GM12892 (cell line): ENCODE results near the gene CLDN5. TPM values are rescaled to one million over a fixed set of nuclear protein-coding genes. Genes with fewer than 3 reads are reported as not detected.

ENCODE experiments used
- DNase-seq: peaks from one replicate; pipeline ENCODE4 v3.0.0; 2011; ENCODE audit not compliant: insufficient read length
- FAIRE-seq: peaks from 2 replicates; lab custom pipeline; 2011; peaks lifted over from hg19 to GRCh38; lab: Jason Lieb, UNC
- POLR2A ChIP-seq: IDR thresholded peaks from 2 replicates; pipeline ENCODE4 v1.6.1; 2011; ENCODE audit warnings: low read depth, low read length, control low read depth
- POLR2AphosphoS5 ChIP-seq: IDR thresholded peaks from 2 replicates; pipeline ENCODE4 v1.6.1; 2011; ENCODE audit warnings: low read depth, low read length, control low read depth
- TAF1 ChIP-seq: IDR thresholded peaks from 2 replicates; pipeline ENCODE4 v1.6.1; 2011; ENCODE audit warnings: low read depth, mild to moderate bottlenecking, control low read depth, low read length, borderline replicate concordance
- polyA plus RNA-seq: library from polyadenylated mRNA; unstranded; fragments of >200 nt; gene quantifications from one replicate; pipeline ENCODE4 v1.2.1, GENCODE V29; 2012; ENCODE audit warnings: missing spikeins, inconsistent platforms; ENCODE audit not compliant: missing spikeins

The CLDN5 gene, protein sequence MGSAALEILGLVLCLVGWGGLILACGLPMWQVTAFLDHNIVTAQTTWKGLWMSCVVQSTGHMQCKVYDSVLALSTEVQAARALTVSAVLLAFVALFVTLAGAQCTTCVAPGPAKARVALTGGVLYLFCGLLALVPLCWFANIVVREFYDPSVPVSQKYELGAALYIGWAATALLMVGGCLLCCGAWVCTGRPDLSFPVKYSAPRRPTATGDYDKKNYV
- not detected for polyA plus RNA-seq

DNA sequence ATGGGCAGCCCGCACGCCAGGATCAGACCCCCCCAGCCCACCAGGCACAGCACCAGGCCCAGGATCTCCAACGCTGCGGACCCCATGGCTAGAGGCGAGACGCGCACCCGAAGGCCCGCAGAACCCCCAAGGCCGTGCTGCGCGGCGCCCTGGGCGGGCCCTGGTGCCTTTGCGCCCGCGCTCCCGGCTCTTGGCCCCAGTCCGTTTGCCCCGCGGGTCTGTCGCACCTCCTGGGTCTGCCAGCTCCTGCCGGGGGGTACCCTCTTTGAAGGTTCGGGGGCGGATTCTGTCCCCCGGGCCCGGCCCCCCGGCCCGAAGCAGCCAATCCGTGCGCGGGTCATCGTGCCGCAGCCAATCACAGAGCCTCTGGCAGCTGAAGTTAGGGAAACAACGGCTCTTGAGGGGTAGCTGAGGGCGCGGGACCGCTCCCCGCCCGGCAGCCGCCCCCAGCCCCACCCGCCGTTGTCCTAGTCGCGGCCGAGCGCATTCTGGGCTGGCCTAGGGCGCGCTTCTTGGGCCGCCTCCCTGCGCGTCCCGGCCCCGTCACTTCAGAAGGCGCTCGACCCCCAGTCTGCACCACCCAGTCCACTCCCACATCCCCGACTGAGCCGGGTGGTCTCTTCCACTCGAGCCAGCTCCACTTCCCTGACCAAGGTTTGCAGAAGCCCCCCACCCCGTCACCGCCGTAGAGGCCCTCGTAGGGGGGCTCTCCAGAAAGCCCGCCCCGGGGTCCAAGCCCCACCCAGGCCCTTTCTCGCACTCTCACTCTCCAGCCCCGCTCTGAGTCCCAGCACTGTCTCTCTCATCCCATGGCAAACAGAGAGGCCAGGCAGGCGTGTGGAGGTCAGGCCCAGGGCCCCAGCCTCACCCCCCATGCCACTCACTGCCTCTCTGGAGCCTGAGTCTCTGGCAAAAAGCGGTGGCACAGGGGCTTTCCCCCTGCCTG lies at the start of gene CLDN5:
CLDN5 (minus strand) TSS at position 241 of the 946 bp plus-strand sequence; CDS start at position 86, 155 bp downstream.
- TF ChIP-seq POLR2AphosphoS5 (no peak), TAF1 (no peak), POLR2A (no peak)
- FAIRE-seq (no peak), DNase-seq (no peak)

DNA sequence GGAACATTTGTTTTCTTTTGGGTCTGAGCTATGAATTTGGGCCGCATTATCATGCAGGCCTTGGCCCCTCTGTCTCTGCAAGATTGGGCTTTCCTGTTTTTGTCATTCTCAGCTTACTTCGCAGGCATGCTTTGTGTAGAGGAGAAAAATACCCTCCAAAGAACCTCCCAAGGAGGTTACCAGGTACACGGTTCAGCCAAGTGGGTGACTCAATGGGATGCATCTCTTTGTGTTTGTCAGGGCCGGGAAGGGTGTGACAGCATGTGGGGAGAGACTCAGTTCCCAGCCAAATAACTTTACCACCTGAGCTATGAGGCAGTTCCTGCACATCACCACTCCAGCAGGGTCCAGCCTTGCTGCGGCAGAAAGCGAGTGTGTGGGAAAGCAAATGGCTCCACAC lies 47.8 kb upstream of the CLDN5 start:
- DNase-seq (no peak), FAIRE-seq (no peak)
- TF ChIP-seq TAF1 (no peak), POLR2A (no peak), POLR2AphosphoS5 (no peak)

DNA sequence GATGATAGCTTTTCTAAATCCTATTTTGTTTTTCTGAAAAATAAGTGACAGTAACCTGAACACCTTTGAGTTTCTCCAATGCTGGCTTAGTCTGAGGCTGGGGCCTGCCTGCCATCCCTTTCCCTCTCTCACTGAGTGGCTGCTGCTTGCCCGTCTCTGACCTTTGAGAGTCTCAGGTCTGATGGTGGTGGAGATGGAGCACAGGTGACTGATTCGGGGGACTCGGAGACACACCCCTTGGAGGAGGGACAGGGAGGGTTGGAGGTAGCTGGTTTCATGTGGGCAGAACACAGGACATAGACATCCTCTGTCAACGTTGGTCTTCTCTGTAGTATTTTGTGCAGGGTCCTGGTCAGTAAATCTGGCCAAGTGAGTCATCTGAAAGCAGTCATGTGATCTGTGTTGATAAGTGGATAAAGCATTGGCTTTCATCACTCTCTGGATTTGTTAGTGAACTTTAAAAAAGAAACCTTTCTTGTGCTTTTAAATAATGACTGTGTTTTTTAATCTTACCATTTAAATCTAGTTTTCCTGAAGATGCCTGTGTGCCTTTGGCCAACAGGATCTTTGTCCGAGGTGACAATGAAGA lies 47.1 kb upstream of the CLDN5 start:
- TF ChIP-seq TAF1 (no peak), POLR2A (no peak), POLR2AphosphoS5 (no peak)
- DNase-seq (no peak), FAIRE-seq (no peak)

DNA sequence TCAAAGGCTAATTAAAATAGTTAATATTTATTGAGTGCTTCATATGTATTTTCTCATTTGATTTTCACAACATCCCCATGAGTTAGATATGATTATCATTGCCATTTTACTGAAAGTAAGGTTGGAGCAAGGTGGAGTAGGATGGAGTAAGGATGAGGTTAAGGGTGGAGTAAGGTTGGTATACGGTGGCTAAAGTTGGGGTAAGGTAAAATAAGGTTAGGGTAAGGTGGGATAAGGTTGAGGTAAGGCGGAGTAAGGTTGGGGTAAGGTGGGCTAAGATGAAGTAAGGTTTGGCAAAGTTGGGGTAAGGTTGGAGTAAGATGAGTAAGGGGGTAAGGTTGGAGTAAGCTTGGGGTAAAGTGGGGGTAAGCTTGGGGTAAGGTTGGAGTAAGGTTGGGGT lies 45.8 kb upstream of the CLDN5 start:
- DNase-seq (no peak), FAIRE-seq (no peak)
- no peak for TF ChIP-seq POLR2A
- no peak for TF ChIP-seq POLR2AphosphoS5
- no peak for TF ChIP-seq TAF1

DNA sequence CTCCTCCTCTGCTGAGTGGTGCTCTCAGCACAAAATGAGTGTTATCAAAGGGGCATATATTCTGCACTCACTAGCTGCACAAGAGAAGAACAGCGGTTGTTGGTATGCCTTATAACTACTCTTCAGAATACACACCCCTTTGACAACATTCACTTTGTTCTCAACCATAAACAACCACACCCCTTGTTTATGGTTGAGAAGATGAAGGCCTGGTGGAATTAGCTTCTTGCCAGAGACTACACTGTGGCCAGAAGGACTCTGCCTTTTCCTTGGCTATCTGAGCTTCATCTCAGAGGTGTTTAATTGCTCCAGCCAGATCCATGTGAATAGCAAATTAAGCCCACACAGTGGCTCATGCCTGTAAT lies 45.0 kb upstream of the CLDN5 start:
- FAIRE-seq, result no peak
- DNase-seq, result no peak
- TF ChIP-seq POLR2AphosphoS5, result no peak
- no peak for TF ChIP-seq TAF1
- no peak for TF ChIP-seq POLR2A

DNA sequence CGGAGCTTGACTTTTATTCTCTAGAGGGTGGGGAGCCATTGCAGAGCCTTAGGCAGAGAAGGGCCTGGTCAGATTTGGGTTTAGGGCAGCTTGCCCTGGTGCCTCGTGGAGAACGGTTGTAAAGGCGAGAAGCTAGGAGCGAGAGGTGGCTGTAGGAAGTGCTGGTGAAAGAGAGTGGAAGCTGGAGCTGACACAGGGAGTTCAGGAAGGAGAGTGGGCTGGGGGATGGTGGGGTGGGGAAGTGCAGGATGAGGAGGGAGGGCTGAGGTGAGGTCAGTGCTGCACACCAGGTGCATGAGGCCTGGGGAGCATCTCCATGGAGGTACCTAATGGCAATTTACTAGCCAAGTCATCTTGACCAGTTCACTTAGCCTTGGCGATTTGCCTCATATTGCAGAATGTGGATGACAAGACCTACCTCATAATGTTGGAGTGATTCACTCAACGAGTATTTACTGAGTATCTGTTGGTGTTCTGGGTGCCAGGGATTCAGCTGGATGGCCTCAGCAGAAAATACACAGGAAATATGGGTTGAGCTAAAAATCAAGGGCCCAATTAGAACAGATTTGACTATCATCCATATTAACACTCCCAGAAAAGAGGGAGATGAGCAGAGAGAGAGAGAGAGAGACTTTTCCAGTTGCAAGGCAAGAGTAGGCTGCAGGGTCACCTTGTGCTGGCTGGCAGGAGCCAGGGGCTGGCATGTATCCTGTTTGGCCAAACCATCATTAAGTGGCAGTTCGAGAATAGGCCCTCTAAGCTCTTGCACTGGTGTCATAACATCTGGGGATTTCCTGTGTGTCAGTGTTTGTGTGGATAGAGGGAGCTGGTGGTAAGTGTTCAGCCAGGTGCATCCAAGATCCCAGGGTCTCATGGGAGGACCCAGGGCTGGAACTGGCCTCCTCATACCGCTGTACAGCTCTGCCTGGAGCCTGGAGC lies 44.4 kb upstream of the CLDN5 start:
- FAIRE-seq (no peak), DNase-seq (no peak)
- TF ChIP-seq POLR2A (no peak), POLR2AphosphoS5 (no peak), TAF1 (no peak)

DNA sequence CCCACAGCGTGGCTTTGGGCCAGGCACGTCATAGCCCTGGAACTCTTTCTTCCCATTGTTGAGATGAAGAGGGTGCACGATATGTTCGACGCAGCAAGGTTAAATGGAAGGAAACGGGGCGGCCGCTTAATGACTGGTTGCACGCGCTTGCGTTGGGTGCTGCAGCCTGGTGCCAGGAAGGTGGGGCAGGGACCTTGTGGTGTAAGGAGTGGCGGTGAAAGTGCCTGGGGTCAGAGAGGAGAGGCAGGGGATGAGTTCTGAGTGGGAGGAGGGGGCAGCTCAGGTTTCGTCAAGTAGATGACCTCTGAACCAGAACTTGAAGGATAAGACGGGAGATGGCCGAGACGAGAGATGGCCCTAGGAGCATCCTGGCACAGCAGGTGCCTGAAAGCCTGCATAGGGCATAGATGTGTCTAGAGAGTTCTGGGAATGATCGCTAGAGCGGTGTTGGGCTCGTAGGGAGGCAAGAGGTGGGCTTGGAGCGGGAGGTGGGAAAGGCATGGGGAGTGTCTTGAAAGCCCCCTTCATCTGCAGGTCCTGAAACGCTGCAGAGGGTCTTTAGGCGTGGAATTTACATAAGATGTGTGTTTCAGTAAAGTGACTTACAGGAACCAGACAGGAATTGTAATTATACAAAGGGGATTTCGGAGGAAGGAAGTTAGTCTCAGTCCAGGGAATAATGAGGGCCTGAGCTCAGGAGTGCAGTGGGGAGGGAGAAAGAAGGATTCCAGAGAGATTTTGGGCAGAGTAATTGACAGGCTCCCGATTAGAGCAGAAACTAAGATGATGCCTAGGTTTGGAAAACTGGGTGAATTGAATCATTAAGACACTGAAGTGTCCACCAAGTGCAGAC lies 43.2 kb upstream of the CLDN5 start:
- no peak for DNase-seq
- FAIRE-seq, result no peak
- TF ChIP-seq TAF1 (no peak), POLR2AphosphoS5 (no peak), POLR2A (no peak)

DNA sequence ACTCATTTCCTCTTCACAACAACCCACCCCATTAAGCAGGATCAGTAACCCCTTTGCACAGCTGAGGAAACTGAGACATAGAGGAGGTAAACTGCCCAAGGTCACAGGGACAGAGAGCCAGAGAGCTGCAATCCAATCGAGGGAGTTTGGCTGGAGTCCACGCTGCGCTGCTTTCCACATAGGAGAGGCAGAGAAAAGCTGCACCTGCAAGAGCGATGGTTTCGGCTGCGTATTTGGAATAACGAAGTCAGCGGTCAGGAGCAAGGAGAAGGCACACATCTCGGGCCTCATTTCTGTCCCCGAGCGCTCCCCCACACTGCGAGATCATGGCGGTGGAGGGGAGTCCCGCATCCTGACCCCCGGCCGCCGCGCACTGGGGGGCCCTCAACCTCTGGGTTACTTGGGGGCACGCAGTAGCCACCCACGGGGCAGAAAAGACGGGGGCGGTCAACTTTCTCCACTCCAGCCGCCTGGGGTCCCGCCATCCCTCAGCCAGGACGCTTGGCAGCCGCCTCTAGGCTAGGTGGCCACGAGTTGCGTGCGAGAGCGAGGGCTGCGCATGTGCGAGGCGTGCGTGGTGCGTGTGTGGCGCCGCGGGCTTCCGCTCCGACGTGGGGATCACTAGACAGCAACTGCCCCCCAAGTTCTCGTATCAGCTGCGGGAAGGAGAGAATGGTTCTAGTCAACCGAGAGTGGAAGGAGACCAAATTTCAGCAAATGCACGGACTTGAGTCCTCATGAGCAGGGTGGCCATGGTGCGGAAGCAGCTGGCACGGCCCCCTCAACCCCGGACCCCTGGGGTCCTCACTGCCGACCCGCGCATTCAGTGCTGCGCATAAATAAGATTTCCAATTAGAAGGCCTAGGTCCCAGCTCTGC lies 42.3 kb upstream of the CLDN5 start:
- no peak for TF ChIP-seq TAF1
- no peak for TF ChIP-seq POLR2A
- TF ChIP-seq POLR2AphosphoS5, result no peak
- FAIRE-seq (no peak), DNase-seq (no peak)

DNA sequence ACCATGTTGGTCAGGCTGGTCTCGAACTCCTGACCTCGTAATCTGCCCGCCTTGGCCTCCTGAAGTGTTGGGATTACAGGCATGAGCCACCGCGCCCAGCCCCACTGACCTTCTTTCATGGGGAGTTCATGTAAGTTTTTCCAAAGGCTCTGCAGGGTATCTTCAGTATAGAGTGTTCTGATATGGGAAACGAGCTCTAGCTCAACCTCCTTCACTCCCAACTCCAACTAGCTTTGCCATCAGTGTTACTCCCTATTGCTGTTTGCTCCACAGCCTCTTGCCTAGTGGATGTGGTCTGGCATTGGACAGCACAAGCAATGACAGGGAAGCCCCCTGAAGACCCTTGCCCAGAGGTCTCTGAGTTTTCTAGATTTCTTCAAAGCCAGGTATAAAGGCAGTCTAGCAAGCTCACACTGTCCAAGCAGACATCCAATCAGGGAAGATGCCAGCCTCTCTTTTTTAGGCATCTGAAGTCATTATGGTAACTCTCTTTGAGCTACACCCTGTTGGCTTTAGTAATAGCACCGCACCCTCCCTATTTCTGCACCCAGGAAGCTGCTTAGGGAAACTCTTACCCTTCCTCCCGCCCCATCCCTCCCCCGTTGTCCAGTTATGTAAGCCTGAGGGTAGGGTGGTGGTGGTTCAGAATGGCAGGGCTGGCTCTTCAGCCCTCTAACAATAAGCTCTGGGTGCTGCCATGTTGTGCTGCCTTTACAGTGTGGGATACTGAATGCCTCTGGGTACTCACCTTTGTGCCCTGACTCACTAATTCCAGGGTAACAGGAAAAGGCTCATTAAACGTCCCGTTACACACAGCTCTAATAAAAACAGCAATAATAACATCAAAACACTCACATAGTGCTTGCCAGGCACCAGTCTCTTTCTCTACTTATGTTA lies 41.4 kb upstream of the CLDN5 start:
- DNase-seq (no peak), FAIRE-seq (no peak)
- TF ChIP-seq POLR2A (no peak), POLR2AphosphoS5 (no peak), TAF1 (no peak)

DNA sequence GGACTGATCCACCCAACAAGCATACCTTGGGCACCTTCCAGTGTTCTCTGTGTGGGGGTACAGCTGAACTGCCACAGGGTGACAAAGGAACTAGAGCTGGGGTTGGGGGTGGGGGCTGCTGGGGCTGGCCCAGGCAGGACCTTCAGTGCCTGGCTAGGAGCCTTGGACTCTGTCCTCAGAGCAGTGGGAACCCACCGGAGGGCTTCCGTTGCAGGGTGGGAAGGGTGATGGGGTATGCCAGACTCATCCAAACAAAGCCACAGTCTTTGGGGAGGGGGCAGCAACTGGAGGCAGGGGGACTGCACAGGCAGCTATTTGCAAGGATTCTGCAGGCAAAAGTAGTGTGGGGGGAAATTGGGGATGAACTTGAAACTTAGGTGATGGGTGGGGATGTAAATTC lies 35.7 kb upstream of the CLDN5 start:
- no peak for TF ChIP-seq POLR2A
- no peak for TF ChIP-seq POLR2AphosphoS5
- TF ChIP-seq TAF1, result no peak
- DNase-seq (no peak), FAIRE-seq (no peak)
